ENCODE measurements around the gene APOL3.
"Not testable (repeated sequence)": the region's sequence is repeated elsewhere in the genome, so short reads cannot be mapped to it uniquely, and the experiment has no call there.

The APOL3 gene

DNA sequence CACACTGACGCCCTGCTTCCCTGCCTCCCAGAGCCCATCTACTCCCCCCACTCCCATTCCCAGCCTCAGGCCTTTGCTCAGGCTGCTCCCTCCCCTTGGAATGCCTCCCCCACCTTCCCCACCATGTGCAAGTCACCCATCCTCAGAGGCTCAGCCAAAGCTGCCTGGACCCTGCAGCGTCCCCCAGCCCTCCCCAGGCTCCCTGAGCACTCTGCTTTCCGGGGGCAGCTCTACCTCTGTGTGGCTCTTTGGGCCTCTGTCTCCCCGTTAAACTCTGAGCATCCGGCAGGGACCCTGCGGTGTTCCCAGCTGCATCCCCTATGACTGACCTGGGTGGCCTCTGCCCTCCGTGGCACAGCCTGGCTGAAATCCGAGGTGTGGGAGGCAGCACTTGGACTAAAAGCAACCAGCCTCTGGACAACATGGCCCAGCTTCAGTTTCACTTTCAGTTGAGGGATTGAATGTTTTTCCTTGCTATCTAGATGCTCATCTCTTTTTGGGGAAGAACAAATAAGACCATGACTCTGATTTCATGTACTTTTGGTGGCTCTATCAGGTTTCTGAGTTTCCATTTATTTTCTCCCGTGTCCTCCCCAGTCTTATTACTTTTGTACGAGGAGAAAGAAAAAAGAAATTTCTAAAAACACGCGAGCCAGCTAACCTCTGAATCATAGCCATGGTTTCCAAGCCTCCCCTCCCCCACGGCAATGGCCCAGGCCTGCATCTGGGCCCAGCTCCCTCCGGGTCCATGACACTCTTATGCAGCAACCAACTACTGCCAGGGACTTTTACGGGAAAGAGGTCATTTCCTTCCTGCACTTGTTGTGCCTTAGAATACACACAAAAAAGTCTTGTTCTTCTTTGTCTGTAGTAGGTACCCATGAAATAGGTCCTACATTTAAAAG, 3.8 kb downstream of the APOL3 start:
- peak overlapping the region; percentile 40 for H3K4me3 ChIP-seq (replicated peaks; ENCODE audit: low read depth, low read length)
- peak; percentile 49 for DNase-seq (ENCODE audit: extremely low read depth, low read depth)
- TF ChIP-seq, protein P1, sequence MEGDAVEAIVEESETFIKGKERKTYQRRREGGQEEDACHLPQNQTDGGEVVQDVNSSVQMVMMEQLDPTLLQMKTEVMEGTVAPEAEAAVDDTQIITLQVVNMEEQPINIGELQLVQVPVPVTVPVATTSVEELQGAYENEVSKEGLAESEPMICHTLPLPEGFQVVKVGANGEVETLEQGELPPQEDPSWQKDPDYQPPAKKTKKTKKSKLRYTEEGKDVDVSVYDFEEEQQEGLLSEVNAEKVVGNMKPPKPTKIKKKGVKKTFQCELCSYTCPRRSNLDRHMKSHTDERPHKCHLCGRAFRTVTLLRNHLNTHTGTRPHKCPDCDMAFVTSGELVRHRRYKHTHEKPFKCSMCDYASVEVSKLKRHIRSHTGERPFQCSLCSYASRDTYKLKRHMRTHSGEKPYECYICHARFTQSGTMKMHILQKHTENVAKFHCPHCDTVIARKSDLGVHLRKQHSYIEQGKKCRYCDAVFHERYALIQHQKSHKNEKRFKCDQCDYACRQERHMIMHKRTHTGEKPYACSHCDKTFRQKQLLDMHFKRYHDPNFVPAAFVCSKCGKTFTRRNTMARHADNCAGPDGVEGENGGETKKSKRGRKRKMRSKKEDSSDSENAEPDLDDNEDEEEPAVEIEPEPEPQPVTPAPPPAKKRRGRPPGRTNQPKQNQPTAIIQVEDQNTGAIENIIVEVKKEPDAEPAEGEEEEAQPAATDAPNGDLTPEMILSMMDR (IDR thresholded peaks at IDR 0.05; ENCODE audit: low read depth, low read length, missing control alignments): no peak

DNA sequence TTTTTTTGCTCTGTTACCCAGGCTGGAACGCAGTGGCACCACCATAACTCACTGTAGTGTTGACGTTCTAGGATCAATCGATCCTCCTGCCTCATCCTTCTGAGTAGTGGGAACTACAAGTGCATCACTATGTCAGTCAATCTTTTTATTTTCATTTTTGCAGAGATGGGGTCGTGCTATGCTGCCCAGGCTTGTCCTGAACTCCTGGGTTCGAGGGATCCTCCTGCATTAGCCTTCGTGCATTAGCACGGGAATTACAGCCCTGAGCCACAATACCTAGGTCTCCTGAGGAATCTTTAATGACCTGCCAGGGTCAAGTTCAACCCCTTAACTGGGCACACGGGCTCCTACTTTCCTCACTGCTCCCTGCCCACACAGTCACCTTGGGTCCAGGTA, 4.4 kb downstream of the APOL3 start:
- DNase-seq (ENCODE audit: extremely low read depth, low read depth): no peak
- H3K4me3 ChIP-seq (replicated peaks; ENCODE audit: low read depth, low read length): peak overlapping the region; percentile 40
- TF ChIP-seq, protein P1 (IDR thresholded peaks at IDR 0.05; ENCODE audit: low read depth, low read length, missing control alignments): no peak

DNA sequence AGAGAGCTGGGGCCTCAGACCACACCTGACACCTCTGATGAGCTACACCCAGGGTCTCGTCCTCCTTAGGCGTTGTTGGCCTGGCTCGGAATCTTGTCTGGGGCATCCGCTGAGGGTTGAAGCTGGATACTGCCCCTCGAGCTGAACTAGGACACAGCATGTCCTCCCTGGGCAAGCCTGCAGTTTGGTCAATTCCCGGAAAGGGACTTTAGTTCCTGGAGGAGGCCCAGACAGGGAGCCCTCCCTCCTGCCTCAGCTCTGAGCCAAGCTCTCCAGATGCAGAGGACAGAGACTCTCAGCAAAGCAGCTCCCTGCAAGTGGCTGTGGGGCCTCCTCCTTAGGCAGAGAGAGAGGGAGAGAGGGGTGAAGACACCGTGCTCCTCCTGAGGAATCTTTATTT, 4.9 kb downstream of the APOL3 start:
- no peak for DNase-seq (ENCODE audit: extremely low read depth, low read depth)
- TF ChIP-seq, protein P1 (IDR thresholded peaks at IDR 0.05; ENCODE audit: low read depth, low read length, missing control alignments): no peak
- no peak overlapping the region for H3K4me3 ChIP-seq (replicated peaks; ENCODE audit: low read depth, low read length)

DNA sequence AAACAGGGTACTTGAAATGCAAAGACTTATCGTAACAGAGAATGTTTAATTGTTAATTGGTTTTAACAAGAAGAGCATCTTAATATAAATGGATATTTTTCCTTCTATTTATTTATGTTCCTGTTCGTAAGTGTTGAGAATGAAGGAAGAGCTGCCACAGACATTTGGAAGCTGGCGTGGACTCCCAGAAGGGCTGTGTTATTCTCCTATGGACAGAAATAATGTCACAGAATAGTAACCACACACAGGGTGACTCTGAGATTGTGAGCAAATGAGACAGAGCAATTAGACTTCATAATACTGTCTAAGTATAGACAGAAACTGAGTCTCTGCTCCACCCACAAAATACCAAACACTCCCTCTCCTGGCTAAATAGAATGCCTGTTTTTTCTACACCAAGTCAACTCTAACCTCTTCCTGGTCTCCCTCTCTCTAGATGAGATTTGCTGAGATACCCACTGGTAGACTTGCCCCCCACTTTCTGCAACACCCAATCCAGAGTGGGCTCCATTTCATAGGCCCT, 6.1 kb downstream of the APOL3 start:
- no peak overlapping the region for H3K4me3 ChIP-seq (replicated peaks; ENCODE audit: low read depth, low read length)
- TF ChIP-seq, protein P1 (IDR thresholded peaks at IDR 0.05; ENCODE audit: low read depth, low read length, missing control alignments): no peak
- DNase-seq (ENCODE audit: extremely low read depth, low read depth): no peak

DNA sequence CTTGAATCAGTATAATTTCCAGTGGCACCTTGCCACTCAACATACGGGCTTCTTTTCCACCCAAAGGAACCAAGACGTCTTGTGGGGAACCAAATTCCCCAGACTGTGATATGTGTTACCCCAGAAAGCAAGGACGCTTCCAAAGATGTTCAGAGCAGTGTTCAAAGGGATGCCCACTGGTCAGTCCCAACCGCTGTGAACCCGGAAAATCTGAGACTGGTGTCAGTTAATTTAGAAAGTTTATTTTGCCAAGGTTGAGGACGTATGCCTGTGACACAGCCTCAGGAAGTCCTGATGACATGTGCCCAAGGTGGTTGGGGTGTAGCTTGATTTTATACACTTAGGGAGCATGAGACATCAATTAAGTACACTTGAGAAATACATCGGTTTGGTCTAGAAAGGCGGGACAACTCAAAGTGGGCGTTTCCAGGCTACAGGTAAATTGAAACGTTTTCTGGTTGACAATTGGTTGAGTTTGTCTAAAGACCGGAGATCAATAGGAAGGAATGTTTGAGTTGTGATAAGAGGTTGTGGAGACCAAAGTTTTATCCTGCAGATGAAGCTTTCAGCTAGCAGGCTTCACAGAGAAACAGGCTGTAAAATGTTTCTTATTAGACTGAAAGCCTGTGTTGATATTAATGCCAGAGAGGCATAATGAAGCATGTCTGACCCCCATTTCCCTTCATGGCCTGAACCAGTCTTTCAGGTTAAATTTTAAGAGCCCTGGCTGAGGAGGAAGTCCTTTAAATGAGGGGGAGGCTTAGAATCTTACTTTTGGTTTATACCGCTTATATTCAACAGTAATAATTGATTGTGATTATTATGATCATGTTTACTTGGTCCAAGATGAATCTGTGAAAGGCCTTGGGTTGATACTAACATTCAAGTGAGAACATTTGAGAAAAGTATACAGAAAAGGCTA, 6.8 kb downstream of the APOL3 start:
- no peak for DNase-seq (ENCODE audit: extremely low read depth, low read depth)
- H3K4me3 ChIP-seq (replicated peaks; ENCODE audit: low read depth, low read length): no peak overlapping the region
- TF ChIP-seq, protein P1 (IDR thresholded peaks at IDR 0.05; ENCODE audit: low read depth, low read length, missing control alignments): no peak

DNA sequence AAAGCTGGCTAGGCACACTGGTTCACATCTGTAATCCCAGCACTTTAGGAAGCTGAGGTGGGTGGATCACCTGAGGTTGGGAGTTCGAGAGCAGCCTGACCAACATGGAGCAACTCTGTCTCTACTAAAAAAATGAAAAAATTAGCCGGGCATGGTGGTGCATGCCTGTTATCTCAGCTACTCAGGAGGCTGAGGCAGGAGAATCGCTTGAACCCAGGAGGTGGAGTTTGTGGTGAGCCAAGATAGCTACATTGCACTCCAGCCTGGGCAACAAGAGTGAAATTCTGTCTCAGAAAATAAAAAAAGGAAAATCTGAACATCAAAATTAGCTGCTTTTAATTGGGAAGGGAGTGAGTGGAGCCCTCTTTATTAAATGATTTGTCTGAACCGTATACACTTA, 7.7 kb downstream of the APOL3 start:
- not testable (repeated sequence) for H3K4me3 ChIP-seq (replicated peaks; ENCODE audit: low read depth, low read length); DNase-seq (ENCODE audit: extremely low read depth, low read depth)

DNA sequence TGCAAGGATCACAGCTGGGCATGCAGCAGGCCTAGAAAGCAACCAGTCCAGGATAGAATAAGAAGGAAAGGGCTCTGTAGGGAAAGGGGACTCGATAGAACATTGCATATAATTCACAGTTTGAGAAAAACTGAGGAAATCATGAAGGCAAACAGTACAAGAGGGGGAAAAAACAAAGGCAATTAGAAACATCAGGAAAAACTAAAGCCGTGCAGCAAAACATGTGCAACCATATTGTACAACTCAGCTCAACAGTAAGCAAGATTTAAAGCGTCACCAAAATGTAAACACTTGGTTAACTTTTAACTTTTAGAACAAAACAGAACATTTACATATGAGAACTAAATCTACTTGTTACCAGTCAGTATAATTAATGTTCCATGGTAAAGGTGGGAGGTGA, 8.5 kb downstream of the APOL3 start:
- no peak overlapping the region for H3K4me3 ChIP-seq (replicated peaks; ENCODE audit: low read depth, low read length)
- TF ChIP-seq, protein P1 (IDR thresholded peaks at IDR 0.05; ENCODE audit: low read depth, low read length, missing control alignments): no peak
- no peak for DNase-seq (ENCODE audit: extremely low read depth, low read depth)
